Effector CD8-positive, alpha-beta T cell (primary cell): ENCODE data around the gene ARMC7.
"Not testable (repeated sequence)": the region's sequence is repeated elsewhere in the genome, so short reads cannot be mapped to it uniquely, and the experiment has no call there.

Experiments
- DNase-seq: peaks from one replicate; lab custom pipeline; 2025; lab: John Stamatoyannopoulos, UW

Gene ARMC7

GRCh38 chr17:75130059-75130631 is 20.4 kb downstream of the ARMC7 start:
- no peak for DNase-seq

GRCh38 chr17:75130632-75131277 is 21.0 kb downstream of the ARMC7 start:
- peak; percentile 20 for DNase-seq

DNA sequence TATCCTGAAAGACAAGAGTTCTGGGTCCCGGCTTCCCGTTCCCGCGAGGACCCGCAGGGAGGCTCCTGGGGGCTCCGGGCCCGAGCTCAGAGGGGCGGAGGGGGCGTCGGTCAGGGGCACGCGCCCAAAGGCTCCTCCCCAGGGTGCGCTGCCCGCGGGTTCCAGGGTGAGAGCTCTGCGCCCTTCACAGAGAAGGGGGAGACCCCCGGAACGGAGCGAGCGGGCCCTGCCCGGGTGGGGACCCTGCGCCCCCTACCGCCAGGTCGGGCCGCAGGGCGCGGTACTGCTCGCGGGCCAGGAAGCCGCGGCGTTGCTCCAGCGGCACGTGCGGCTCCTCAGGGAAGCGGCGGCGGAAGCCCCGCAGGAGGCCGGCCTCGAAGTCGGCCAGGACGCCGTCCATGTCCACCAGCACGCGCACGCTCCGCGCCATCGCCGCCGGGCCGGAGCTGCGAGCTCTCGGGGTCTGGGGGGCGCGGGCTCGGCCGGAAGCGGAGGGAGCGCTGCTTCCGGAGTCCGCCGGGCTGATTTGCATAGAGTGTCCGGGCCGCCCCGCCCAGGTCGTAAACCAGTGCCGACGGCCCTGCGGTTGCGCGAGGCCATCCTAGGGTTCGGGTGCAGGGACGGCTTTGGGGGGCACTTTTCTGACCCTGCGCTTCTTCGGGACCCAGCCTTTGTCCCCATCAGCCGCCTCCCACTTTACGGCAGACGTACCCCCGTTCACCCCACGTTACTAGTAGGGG is 21.7 kb downstream of the ARMC7 start, which contains the start of gene NT5C:
TSS of gene NT5C (minus strand) at position 465 of the 740 bp plus-strand sequence. CDS start at position 430, 35 bp downstream.
- DNase-seq, result peak; percentile 51

GRCh38 chr17:75132018-75133000 is 22.5 kb downstream of the ARMC7 start:
- not testable (repeated sequence) for DNase-seq

GRCh38 chr17:75133001-75133400 is 23.2 kb downstream of the ARMC7 start:
- no peak for DNase-seq

DNA sequence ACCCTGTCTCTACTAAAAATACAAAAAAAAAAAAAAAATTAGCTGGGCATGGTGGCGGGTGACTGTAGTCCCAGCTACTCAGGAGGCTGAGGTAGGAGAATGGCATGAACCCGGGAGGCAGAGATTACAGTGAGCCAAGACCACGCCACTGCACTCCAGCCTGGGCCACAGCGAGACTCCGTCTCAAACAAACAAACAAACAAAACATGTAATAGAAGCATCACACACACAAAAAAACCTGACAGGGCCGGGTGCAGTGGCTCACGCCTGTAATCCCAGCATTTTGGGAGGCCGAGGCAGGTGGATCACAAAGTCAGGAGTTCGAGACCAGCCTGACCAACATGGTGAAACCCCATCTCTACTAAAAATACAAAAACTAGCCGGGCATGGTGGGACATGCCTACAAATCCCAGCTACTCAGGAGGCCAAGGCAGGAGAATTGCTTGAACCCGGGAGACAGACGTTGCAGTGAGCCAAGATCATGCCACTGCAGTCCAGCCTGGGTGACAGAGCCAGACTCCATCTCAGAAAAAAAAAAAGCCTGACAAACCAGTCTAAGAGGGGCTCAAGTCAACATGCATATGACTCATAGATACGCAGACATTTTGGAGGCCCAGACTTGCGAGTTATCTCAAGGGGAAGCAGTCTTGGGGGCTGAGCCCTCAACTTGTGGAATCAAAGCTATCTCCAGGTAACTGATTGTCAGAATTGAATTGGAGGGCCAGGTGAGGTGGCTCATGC is 24.0 kb downstream of the ARMC7 start:
- not testable (repeated sequence) for DNase-seq

DNA sequence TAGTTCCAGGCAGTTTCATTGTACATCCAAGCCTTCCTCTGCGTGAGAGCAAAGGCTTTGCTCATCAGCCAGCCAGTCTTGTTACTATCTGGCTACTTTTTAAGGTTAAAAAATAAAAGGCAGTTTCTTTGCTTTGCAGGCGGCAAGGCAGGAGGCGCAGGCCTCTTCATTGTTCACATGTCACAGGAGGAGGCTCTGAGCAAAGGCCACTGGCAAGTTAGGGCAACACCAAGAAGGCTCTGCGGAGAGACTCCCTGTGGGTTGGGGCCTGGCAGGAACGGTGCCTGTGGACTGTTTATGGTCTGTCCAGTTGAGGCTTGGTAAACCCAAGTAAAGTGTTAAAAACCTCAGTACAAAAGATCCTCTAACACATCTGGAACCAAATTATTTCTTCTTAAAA is 25.7 kb downstream of the ARMC7 start:
- no peak for DNase-seq

GRCh38 chr17:75135946-75136345 is 26.2 kb downstream of the ARMC7 start:
- no peak for DNase-seq

GRCh38 chr17:75137762-75138161 is 28.0 kb downstream of the ARMC7 start:
- DNase-seq, result not testable (repeated sequence)

GRCh38 chr17:75138519-75138918 is 28.8 kb downstream of the ARMC7 start:
- DNase-seq, result no peak

DNA sequence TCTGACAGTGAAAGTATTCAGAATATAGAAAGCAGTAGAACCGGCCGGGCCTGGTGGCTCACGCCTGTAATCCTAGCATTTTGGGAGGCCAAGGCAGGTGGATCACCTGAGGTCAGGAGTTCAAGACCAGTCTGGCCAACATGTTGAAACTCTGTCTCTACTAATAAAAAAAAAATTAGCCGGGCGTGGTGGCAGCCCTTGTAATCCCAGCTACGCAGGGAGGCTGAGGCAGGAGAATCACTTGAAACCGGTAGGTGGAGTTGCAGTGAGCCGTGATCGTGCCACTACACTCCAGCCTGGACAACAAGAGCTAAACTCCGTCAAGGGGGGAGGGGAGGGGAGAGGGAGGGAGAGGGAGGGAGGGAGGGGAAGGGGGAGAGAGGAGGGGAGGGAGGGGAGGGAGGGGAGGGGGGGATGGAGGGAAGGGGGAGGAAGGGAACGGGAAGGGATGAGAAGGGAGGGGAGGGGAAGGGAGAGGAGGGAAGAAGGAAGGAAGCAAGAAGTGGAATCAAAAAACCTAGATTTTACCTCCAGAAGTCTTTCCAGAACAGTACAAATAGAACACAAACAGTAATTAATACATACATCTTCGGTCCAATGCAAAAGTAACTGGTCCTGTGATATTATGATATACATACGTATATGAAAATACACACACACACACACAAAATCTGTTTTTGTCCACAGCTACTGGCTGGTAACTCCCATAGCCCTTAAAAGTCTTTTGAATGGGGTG is 32.6 kb downstream of the ARMC7 start:
- DNase-seq, result no peak

DNA sequence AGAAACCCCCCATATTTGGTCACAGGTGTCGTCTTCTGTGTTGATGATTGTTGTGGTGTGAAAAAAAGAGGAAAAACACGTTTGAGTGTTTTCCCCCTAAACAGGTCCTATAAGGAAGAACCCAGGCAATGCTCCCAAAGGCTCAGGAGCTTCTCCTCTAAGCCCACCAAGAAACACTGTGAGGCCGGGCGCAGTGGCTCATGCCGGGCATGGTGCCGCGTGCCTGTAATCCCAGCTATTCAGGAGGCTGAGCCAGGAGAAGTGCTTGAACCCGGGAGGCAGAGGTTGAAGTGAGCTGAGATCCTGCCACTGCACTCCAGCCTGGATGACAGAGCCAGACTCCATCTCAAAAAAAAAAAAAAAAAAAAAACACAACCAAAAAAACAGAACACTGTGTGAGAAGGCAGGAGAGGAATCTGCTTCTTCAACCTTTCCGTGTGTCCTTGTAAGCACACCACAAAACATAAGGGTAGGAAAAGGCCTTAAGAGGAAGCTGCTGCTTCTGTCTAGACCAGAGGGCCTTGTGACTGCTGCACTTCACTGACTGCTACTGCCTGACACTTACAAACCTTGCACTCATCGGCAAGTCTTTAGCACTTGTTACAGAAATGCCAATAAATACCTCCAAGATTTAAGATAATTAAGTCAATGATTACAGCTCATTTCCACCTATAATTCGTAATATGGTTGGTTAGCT is 35.2 kb downstream of the ARMC7 start:
- DNase-seq, result no peak

- no peak for DNase-seq
These were observed 36.8 kb downstream of the ARMC7 start for GRCh38 chr17:75146592-75146991.

GRCh38 chr17:75147878-75148546 is 38.2 kb downstream of the ARMC7 start:
- no peak for DNase-seq

DNA sequence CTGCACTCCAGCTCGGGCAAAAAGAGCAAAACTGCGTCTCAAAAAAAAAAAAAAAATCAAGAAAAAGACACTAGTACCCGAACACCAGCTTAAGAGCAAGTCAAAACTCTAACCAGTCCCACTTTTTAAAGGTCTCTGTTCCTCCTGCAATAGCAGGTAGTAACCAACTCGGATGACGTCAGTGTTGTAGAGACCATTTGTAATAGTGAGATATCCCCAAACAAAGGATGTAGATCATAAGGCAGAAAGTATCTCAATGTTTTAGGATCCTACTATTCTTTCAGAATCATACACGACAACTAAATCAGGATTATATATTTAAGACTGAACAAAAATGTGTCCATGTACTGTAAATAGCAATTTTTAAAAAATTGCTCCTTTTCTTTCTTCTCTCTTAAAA is 42.2 kb downstream of the ARMC7 start:
- DNase-seq, result no peak

GRCh38 chr17:75152523-75152921 is 42.8 kb downstream of the ARMC7 start:
- DNase-seq, result no peak

GRCh38 chr17:75152922-75153779 is 43.4 kb downstream of the ARMC7 start:
- no peak for DNase-seq

DNA sequence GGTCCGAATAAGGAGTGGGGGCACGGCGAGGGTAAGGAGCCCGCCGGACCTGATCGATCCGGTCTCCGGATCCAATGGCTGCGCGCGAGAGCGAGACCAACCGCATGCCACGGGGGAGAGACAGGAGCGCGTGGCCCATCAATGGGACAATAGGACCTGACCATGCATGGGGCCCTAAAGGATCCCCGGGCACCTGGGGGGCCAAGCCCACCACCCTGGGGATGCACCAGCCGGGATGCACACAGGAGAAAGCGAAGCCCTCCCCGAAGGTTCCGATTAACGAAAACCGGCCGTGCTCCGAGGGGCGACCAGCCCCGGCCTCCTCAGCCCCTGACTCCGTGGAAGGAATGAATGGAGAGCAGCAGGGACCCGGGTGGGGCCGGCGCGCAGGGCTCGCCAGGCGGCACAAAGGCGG is 44.0 kb downstream of the ARMC7 start:
- DNase-seq, result no peak
